Neural progenitor cell (in vitro differentiated cells): ENCODE measurements around the gene SMIM21. TPM values are rescaled to one million over a fixed set of nuclear protein-coding genes. Genes with fewer than 3 reads are reported as not detected.

ENCODE experiments used
- DNase-seq: peaks from one replicate; pipeline ENCODE4 v3.0.0-alpha.2; 2016; ENCODE audit warnings: low spot score
- H2AFZ ChIP-seq: fragments of 200-600 bp; sonication (generic); replicated peaks from 2 replicates; pipeline ENCODE4 v1.6.1; 2016; ENCODE audit warnings: antibody characterized with exemption
- H3F3A ChIP-seq: fragments of 200-600 bp; sonication (generic); 2 replicates; pipeline ENCODE4 v1.6.1; 2016; ENCODE audit warnings: antibody characterized with exemption, low read depth
- H3K27ac ChIP-seq: fragments of 200-600 bp; sonication (generic); 2 replicates; pipeline ENCODE4 v1.5.1; 2016; ENCODE audit warnings: mild to moderate bottlenecking
- H3K27me3 ChIP-seq: fragments of 200-600 bp; sonication (generic); 2 replicates; pipeline ENCODE4 v1.6.1; 2016; ENCODE audit warnings: mild to moderate bottlenecking, moderate library complexity
- H3K36me3 ChIP-seq: fragments of 200-600 bp; sonication (generic); 2 replicates; pipeline ENCODE4 v1.5.1; 2016
- H3K4me1 ChIP-seq: fragments of 200-600 bp; sonication (generic); 2 replicates; pipeline ENCODE4 v1.6.1; 2016; ENCODE audit warnings: mixed run types
- H3K4me2 ChIP-seq: fragments of 200-600 bp; sonication (generic); 2 replicates; pipeline ENCODE4 v1.6.1; 2016
- H3K4me3 ChIP-seq: fragments of 200-600 bp; sonication (generic); 2 replicates; pipeline ENCODE4 v1.5.1; 2016
- H3K79me2 ChIP-seq: fragments of 200-600 bp; sonication (generic); 2 replicates; pipeline ENCODE4 v1.6.1; 2016; ENCODE audit warnings: low read depth
- H3K9ac ChIP-seq: fragments of 200-600 bp; sonication (generic); 2 replicates; pipeline ENCODE4 v1.6.1; 2016
- H3K9me3 ChIP-seq: fragments of 200-600 bp; sonication (generic); 2 replicates; pipeline ENCODE4 v1.5.1; 2016; ENCODE audit warnings: low read depth
- H4K20me1 ChIP-seq: fragments of 200-600 bp; sonication (generic); 2 replicates; pipeline ENCODE4 v1.6.1; 2016; ENCODE audit warnings: low read depth
- H3K27ac Mint-ChIP-seq: 3 replicates; pipeline ENCODE4 v1.8.0; 2021; ENCODE audit warnings: mixed read lengths
- H3K27me3 Mint-ChIP-seq: 2 replicates; pipeline ENCODE4 v1.8.0; 2022; ENCODE audit warnings: low read depth, mild to moderate bottlenecking, inconsistent platforms, moderate library complexity, mixed read lengths; ENCODE audit not compliant: insufficient read depth
- H3K36me3 Mint-ChIP-seq: 3 replicates; pipeline ENCODE4 v1.8.0; 2021; ENCODE audit warnings: mixed read lengths
- H3K4me1 Mint-ChIP-seq: 3 replicates; pipeline ENCODE4 v1.8.0; 2021; ENCODE audit warnings: mixed read lengths
- H3K4me3 Mint-ChIP-seq: 3 replicates; pipeline ENCODE4 v1.8.0; 2021; ENCODE audit warnings: mild to moderate bottlenecking, moderate library complexity, mixed read lengths
- H3K9me3 Mint-ChIP-seq: 3 replicates; pipeline ENCODE4 v1.8.0; 2020; ENCODE audit warnings: mixed read lengths
- EZH2 ChIP-seq: fragments of 200-600 bp; sonication (generic); IDR thresholded peaks from 2 replicates; pipeline ENCODE4 v1.6.1; 2017; ENCODE audit warnings: antibody characterized with exemption, mild to moderate bottlenecking, moderate library complexity
- EZH2phosphoT487 ChIP-seq: fragments of 200-600 bp; sonication (generic); IDR thresholded peaks from 2 replicates; pipeline ENCODE4 v1.6.1; 2017; ENCODE audit warnings: antibody characterized with exemption
- total RNA-seq: library from RNA; depleted of rRNA; stranded (reverse); fragments of >200 nt; gene quantifications from 2 replicates; pipeline ENCODE4 v1.2.3, GENCODE V29; 2015; ENCODE audit warnings: low replicate concordance
- TF ChIP-seq, protein P1 (sequence below): fragments of 200-600 bp; sonication (generic); IDR thresholded peaks from 2 replicates; pipeline ENCODE4 v1.5.1; 2017; ENCODE audit warnings: antibody characterized with exemption, mild to moderate bottlenecking

The SMIM21 gene
- total RNA-seq, 1 donor from 2014 or later: not detected

- H4K20me1 ChIP-seq: no peaks in the 10 kb centered on the region
- H3K79me2 ChIP-seq: no peaks in the 10 kb centered on the region
- H3K4me1 Mint-ChIP-seq: peaks cover 9% of the 10 kb centered on the region
- H3K27me3 Mint-ChIP-seq: no peaks in the 10 kb centered on the region
- no peak overlapping the region for H3K9ac ChIP-seq
- peaks cover 6% of the 10 kb centered on the region for H3K4me1 ChIP-seq
- H3K36me3 ChIP-seq: no peaks in the 10 kb centered on the region
- H3K27ac Mint-ChIP-seq: no peak overlapping the region
- no peak overlapping the region for H3K4me3 ChIP-seq
- no peak overlapping the region for H3K4me2 ChIP-seq
- H3K4me3 Mint-ChIP-seq: no peak overlapping the region
- no peaks in the 10 kb centered on the region for H3F3A ChIP-seq
- H3K27ac ChIP-seq: no peak overlapping the region
- H3K9me3 Mint-ChIP-seq: peaks cover 2% of the 10 kb centered on the region
- H3K9me3 ChIP-seq: no peaks in the 10 kb centered on the region
- H3K27me3 ChIP-seq: no peaks in the 10 kb centered on the region
- no peak for TF ChIP-seq EZH2
- TF ChIP-seq EZH2phosphoT487: no peak
- TF ChIP-seq, protein P1, sequence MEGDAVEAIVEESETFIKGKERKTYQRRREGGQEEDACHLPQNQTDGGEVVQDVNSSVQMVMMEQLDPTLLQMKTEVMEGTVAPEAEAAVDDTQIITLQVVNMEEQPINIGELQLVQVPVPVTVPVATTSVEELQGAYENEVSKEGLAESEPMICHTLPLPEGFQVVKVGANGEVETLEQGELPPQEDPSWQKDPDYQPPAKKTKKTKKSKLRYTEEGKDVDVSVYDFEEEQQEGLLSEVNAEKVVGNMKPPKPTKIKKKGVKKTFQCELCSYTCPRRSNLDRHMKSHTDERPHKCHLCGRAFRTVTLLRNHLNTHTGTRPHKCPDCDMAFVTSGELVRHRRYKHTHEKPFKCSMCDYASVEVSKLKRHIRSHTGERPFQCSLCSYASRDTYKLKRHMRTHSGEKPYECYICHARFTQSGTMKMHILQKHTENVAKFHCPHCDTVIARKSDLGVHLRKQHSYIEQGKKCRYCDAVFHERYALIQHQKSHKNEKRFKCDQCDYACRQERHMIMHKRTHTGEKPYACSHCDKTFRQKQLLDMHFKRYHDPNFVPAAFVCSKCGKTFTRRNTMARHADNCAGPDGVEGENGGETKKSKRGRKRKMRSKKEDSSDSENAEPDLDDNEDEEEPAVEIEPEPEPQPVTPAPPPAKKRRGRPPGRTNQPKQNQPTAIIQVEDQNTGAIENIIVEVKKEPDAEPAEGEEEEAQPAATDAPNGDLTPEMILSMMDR: no peak
- DNase-seq: no peak
- no peak overlapping the region for H2AFZ ChIP-seq
- H3K36me3 Mint-ChIP-seq: peaks cover 3% of the 10 kb centered on the region
Measured at GRCh38 chr18:75365837-75366236, 61.7 kb downstream of the SMIM21 start.

- no peaks in the 10 kb centered on the region for H3K9me3 Mint-ChIP-seq
- no peaks in the 10 kb centered on the region for H3K36me3 Mint-ChIP-seq
- H3K27me3 Mint-ChIP-seq: no peaks in the 10 kb centered on the region
- Histone ChIP-seq H3K4me2 (no peak overlapping the region), H3K4me3 (no peak overlapping the region), H3K36me3 (no peaks in the 10 kb centered on the region), H3F3A (no peaks in the 10 kb centered on the region), H3K4me1 (peaks cover 6% of the 10 kb centered on the region), H3K9ac (no peak overlapping the region), H2AFZ (no peak overlapping the region), H4K20me1 (no peaks in the 10 kb centered on the region), H3K27ac (no peak overlapping the region), H3K79me2 (no peaks in the 10 kb centered on the region), H3K27me3 (no peaks in the 10 kb centered on the region), H3K9me3 (no peaks in the 10 kb centered on the region)
- no peak for TF ChIP-seq EZH2
- TF ChIP-seq EZH2phosphoT487: no peak
- TF ChIP-seq, protein P1: no peak
- H3K4me3 Mint-ChIP-seq: no peak overlapping the region
- peaks cover 6% of the 10 kb centered on the region for H3K4me1 Mint-ChIP-seq
- no peak for DNase-seq
- no peak overlapping the region for H3K27ac Mint-ChIP-seq
Measured at GRCh38 chr18:75365254-75365629, 62.3 kb downstream of the SMIM21 start.

- Mint-ChIP-seq H3K27me3 (no peaks in the 10 kb centered on the region), H3K4me1 (peaks cover 7% of the 10 kb centered on the region), H3K4me3 (no peak overlapping the region), H3K27ac (no peak overlapping the region), H3K9me3 (no peaks in the 10 kb centered on the region), H3K36me3 (no peaks in the 10 kb centered on the region)
- TF ChIP-seq, protein P1: no peak
- no peak for TF ChIP-seq EZH2phosphoT487
- no peak for TF ChIP-seq EZH2
- Histone ChIP-seq H3K79me2 (no peaks in the 10 kb centered on the region), H3K9ac (no peak overlapping the region), H3K4me1 (peaks cover 6% of the 10 kb centered on the region), H3K36me3 (no peaks in the 10 kb centered on the region), H3F3A (no peaks in the 10 kb centered on the region), H3K27ac (no peak overlapping the region), H3K27me3 (no peaks in the 10 kb centered on the region), H3K4me2 (no peak overlapping the region), H3K9me3 (no peaks in the 10 kb centered on the region), H4K20me1 (no peaks in the 10 kb centered on the region), H3K4me3 (no peak overlapping the region), H2AFZ (no peak overlapping the region)
- no peak for DNase-seq
Measured at GRCh38 chr18:75364512-75365253, 62.8 kb downstream of the SMIM21 start.
